Naive thymus-derived CD8-positive, alpha-beta T cell (primary cell): ENCODE data around the gene CEP295NL. TPM values are rescaled to one million over a fixed set of nuclear protein-coding genes. Genes with fewer than 3 reads are reported as not detected.

ENCODE experiments used
- ATAC-seq, 2 donors: fragments of 150-1000 bp; cut with Tn5 transposase in 1 of 2; sonication (Bioruptor Pico), chemical (Tn5 transposase) in 1 of 2; 1 replicate in 1 of 2; 2 replicates in 1 of 2; pipeline ENCODE4 v1.10.0; 2021; ENCODE audit warnings: mild to moderate bottlenecking in 2 of 2, moderate library complexity in 2 of 2
- POLR2A ChIA-PET: fragments of 350-600 bp; sonication (Branson Sonifier 250); formaldehyde crosslinking; loops from one replicate; lab custom pipeline; 2021; ENCODE audit warnings: antibody characterized with exemption; lab: Charles Lee
- DNase-seq, 10 donors: peaks; one replicate each; pipeline versions ENCODE4 v3.0.0 to v3.0.0-alpha.2; 2020 to 2022
- H3K27ac Mint-ChIP-seq, 10 donors: one replicate each; pipeline ENCODE4 v1.8.0; 2020 to 2022; ENCODE audit warnings: mild to moderate bottlenecking in 10 of 10, mixed read lengths in 10 of 10, moderate library complexity in 4 of 10, inconsistent platforms in 1 of 10
- H3K27me3 Mint-ChIP-seq, 5 donors: one replicate each; pipeline ENCODE4 v1.8.0; 2021 to 2022; ENCODE audit warnings: mixed read lengths in 5 of 5
- H3K36me3 Mint-ChIP-seq, 3 donors: one replicate each; pipeline ENCODE4 v1.8.0; 2020 to 2022; ENCODE audit warnings: mixed read lengths in 3 of 3, mild to moderate bottlenecking in 2 of 3, inconsistent platforms in 1 of 3
- H3K4me1 Mint-ChIP-seq, 4 donors: one replicate each; pipeline ENCODE4 v1.8.0; 2021 to 2022; ENCODE audit warnings: mixed read lengths in 4 of 4
- H3K4me3 Mint-ChIP-seq, 10 donors: one replicate each; pipeline ENCODE4 v1.8.0; 2020 to 2022; ENCODE audit warnings: mild to moderate bottlenecking in 10 of 10, mixed read lengths in 10 of 10, moderate library complexity in 6 of 10, inconsistent platforms in 1 of 10
- H3K9me3 Mint-ChIP-seq, 9 donors: one replicate each; pipeline ENCODE4 v1.8.0; 2020 to 2022; ENCODE audit warnings: mixed read lengths in 9 of 9, mild to moderate bottlenecking in 3 of 9, inconsistent platforms in 1 of 9, moderate library complexity in 1 of 9
- polyA plus RNA-seq, 3 donors: library from polyadenylated mRNA; unstranded; fragments of 300-500 nt; fragmentation: Illumina TruSeq; gene quantifications; one replicate each; pipeline ENCODE4 v1.2.3, GENCODE V29; 2021
- total RNA-seq, 8 experiments: library from RNA in 2 of 8; stranded (reverse) in 2 of 8; gene quantifications; one replicate each; pipeline ENCODE4 v1.2.3 and lab custom pipeline; 2021 to 2026

CEP295NL gene
- total and polyA plus RNA-seq, 5 experiments from 2014 or later: 0.86 TPM; not detected in 4

- Mint-ChIP-seq H3K27me3 (peaks cover 0 to 7% (median 2%) of the 10 kb centered on the region in 5 donors), H3K27ac (peak overlapping the region in 3 of 10 donors; percentile 62 to 89 (median 74)), H3K4me1 (peaks cover 17 to 29% (median 24%) of the 10 kb centered on the region in 4 donors), H3K4me3 (peak overlapping the region; percentile 56 to 89 (median 83)), H3K36me3 (no peaks in the 10 kb centered on the region), H3K9me3 (no peaks in the 10 kb centered on the region)
- peak; percentile 13 to 28 for ATAC-seq
- DNase-seq: no peak
- POLR2A ChIA-PET: interaction anchor here (0.7 to 1.2 kb wide), 2 partner anchors 35 to 47 kb away, joined by 4 to 7 read pairs; no protein-coding TSS in a partner anchor
Measured at GRCh38 chr17:78924481-78925151, 21.6 kb upstream of the CEP295NL start.

- DNase-seq (peak; percentile 23 to 78 (median 57)), ATAC-seq (peak; percentile 59 to 63)
- H3K9me3 Mint-ChIP-seq: no peaks in the 10 kb centered on the region
- POLR2A ChIA-PET: interaction anchor here (0.7 to 1.6 kb wide), 2 partner anchors 33 to 48 kb away, joined by 5 to 7 read pairs; no protein-coding TSS in a partner anchor
- peak overlapping the region; percentile 77 to 89 (median 83) for H3K4me3 Mint-ChIP-seq
- H3K36me3 Mint-ChIP-seq: no peaks in the 10 kb centered on the region
- H3K27ac Mint-ChIP-seq: peak overlapping the region in 9 of 10 donors; percentile 65 to 89 (median 79)
- peaks cover 17 to 31% (median 24%) of the 10 kb centered on the region in 4 donors for H3K4me1 Mint-ChIP-seq
- H3K27me3 Mint-ChIP-seq: peaks cover 0 to 7% (median 2%) of the 10 kb centered on the region in 5 donors
Measured at GRCh38 chr17:78923660-78924453, 20.9 kb upstream of the CEP295NL start.

- DNase-seq: no peak
- no peak for ATAC-seq
- POLR2A ChIA-PET: interaction anchor here (0.9 to 1.6 kb wide), 2 partner anchors 32 to 33 kb away, joined by 3 to 5 read pairs; no protein-coding TSS in a partner anchor
- Mint-ChIP-seq H3K36me3 (no peaks in the 10 kb centered on the region), H3K27ac (peak overlapping the region; percentile 46 to 87 (median 74)), H3K4me3 (peak overlapping the region; percentile 63 to 89 (median 80)), H3K4me1 (peaks cover 17 to 36% (median 30%) of the 10 kb centered on the region in 4 donors), H3K27me3 (peaks cover 0 to 5% (median 2%) of the 10 kb centered on the region in 5 donors), H3K9me3 (no peaks in the 10 kb centered on the region)
Measured at GRCh38 chr17:78922816-78923498, 20.0 kb upstream of the CEP295NL start.

DNA sequence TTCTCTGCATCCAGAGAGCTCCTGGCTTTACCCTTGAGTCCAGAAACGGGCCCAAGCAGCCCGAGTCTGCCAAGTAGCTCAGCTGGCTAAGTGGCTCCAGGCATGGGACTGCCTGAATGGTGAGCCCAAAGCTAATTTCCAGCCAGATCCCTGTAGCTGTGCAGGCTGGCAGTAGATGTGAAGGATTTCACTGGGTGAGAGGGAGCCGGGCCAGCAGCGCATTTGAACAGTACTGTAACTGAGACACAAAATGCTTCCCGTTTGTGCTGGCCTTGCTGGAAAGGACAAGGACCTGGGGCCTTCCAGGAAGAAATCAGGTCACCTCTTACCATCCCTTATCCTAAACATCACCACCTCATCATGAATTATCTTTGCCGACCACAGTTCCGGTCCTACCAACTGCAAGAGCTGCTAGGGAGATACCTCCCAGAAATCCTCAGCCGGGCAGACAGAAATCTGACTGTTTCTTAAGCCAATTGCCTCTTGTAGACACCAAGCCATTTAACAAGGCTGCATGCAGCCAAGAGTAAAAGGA, 18.5 kb upstream of the CEP295NL start:
- Mint-ChIP-seq H3K9me3 (no peaks in the 10 kb centered on the region), H3K4me1 (peaks cover 17 to 47% (median 41%) of the 10 kb centered on the region in 4 donors), H3K27me3 (peaks cover 0 to 2% (median 0%) of the 10 kb centered on the region in 5 donors), H3K27ac (peak overlapping the region in 7 of 10 donors; percentile 24 to 80 (median 70)), H3K4me3 (no peak overlapping the region), H3K36me3 (no peaks in the 10 kb centered on the region)
- DNase-seq (no peak), ATAC-seq (no peak)
- POLR2A ChIA-PET: interaction anchor here (0.6 kb wide), 1 partner anchor 453 kb away, joined by 3 read pairs; no protein-coding TSS in a partner anchor

- no peak for DNase-seq
- H3K4me1 Mint-ChIP-seq: peaks cover 19 to 56% (median 49%) of the 10 kb centered on the region in 4 donors
- POLR2A ChIA-PET: no interaction called here
- H3K9me3 Mint-ChIP-seq: no peaks in the 10 kb centered on the region
- H3K27ac Mint-ChIP-seq: peak overlapping the region in 7 of 10 donors; percentile 0 to 80 (median 24)
- H3K27me3 Mint-ChIP-seq: no peaks in the 10 kb centered on the region
- no peak for ATAC-seq
- H3K36me3 Mint-ChIP-seq: no peaks in the 10 kb centered on the region
- H3K4me3 Mint-ChIP-seq: peak overlapping the region in 1 of 10 donors; percentile 7
Measured at GRCh38 chr17:78920528-78920927, 17.5 kb upstream of the CEP295NL start.

DNA sequence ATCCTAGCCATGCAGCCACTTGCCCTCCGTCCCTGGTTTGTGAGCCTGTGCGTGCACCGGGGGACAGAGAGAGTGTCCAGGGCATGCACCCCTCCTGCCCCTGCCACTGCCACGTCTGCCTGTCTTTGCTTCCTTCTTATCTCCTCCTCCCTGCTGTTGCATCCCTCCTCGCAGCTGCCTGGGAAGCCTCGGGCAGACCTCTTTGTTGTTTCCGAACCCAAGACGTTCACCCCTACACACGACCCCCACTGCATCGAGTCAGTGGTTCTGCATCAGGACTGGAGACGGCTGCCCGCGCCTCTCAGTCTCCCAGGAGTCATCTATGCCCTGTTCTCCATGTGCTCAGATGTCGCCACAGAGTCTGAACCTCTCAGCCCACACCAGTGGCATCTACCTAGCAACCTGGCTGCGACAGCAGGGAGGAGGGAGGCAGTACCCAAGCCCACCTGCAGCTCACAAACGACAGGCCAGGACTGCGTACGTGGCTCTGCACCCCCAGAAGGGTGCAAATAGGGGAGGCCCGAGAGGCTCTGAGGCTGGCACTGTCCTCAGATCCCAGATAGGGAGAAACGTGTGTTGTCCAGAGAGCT, 17.0 kb upstream of the CEP295NL start:
- POLR2A ChIA-PET: no interaction called here
- Mint-ChIP-seq H3K36me3 (no peaks in the 10 kb centered on the region), H3K27me3 (no peaks in the 10 kb centered on the region), H3K4me1 (peaks cover 19 to 60% (median 51%) of the 10 kb centered on the region in 4 donors), H3K4me3 (peak overlapping the region in 1 of 10 donors; percentile 46), H3K27ac (peak overlapping the region in 6 of 10 donors; percentile 7 to 86 (median 50)), H3K9me3 (no peaks in the 10 kb centered on the region)
- DNase-seq (no peak), ATAC-seq (no peak)

DNA sequence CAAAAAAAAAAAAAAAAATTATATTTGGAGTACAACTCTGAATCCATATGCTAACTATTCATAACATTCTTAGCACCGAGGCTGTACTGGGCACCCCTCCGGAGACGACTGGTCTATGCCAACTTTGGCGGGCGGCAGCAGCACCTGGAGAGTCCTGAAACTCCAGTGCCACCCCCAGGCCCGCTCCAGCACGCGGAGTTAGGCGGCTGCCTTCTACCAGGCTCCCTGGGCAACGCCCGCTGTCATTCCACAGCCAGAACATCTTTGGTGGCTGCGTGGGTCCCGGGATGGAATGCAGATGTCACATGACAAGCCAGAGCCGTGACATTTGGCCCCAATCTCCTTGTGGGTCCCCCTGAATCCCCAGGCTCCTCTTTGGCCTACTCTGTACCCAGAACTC, 16.0 kb upstream of the CEP295NL start:
- no peaks in the 10 kb centered on the region for H3K36me3 Mint-ChIP-seq
- H3K4me3 Mint-ChIP-seq: no peak overlapping the region
- peak overlapping the region in 2 of 10 donors; percentile 41 to 49 for H3K27ac Mint-ChIP-seq
- no peak for DNase-seq
- peaks cover 19 to 60% (median 50%) of the 10 kb centered on the region in 4 donors for H3K4me1 Mint-ChIP-seq
- no peaks in the 10 kb centered on the region for H3K27me3 Mint-ChIP-seq
- POLR2A ChIA-PET: no interaction called here
- no peaks in the 10 kb centered on the region for H3K9me3 Mint-ChIP-seq
- ATAC-seq: no peak

GRCh38 chr17:78917451-78918275, 14.7 kb upstream of the CEP295NL start:
- POLR2A ChIA-PET: no interaction called here
- H3K4me3 Mint-ChIP-seq: peak overlapping the region in 7 of 10 donors; percentile 12 to 72 (median 59)
- no peaks in the 10 kb centered on the region for H3K9me3 Mint-ChIP-seq
- DNase-seq: peak in 1 of 10 donors; percentile 16
- peak overlapping the region in 9 of 10 donors; percentile 65 to 91 (median 75) for H3K27ac Mint-ChIP-seq
- peaks cover 11 to 53% (median 38%) of the 10 kb centered on the region in 4 donors for H3K4me1 Mint-ChIP-seq
- no peaks in the 10 kb centered on the region for H3K27me3 Mint-ChIP-seq
- no peaks in the 10 kb centered on the region for H3K36me3 Mint-ChIP-seq
- no peak for ATAC-seq

GRCh38 chr17:78915872-78916632, 13.1 kb upstream of the CEP295NL start:
- no peaks in the 10 kb centered on the region for H3K36me3 Mint-ChIP-seq
- H3K27me3 Mint-ChIP-seq: no peaks in the 10 kb centered on the region
- no peaks in the 10 kb centered on the region for H3K9me3 Mint-ChIP-seq
- H3K4me3 Mint-ChIP-seq: peak overlapping the region in 9 of 10 donors; percentile 5 to 81 (median 62)
- POLR2A ChIA-PET: interaction anchor here (0.7 kb wide), 2 partner anchors 23 to 32 kb away, joined by 3 read pairs; no protein-coding TSS in a partner anchor
- ATAC-seq (peak in 1 of 2 donors; percentile 33), DNase-seq (peak in 2 of 10 donors; percentile 15 to 39)
- H3K27ac Mint-ChIP-seq: peak overlapping the region in 8 of 10 donors; percentile 32 to 95 (median 86)
- H3K4me1 Mint-ChIP-seq: peaks cover 13 to 47% (median 35%) of the 10 kb centered on the region in 4 donors

GRCh38 chr17:78913115-78913514, 10.1 kb upstream of the CEP295NL start:
- no peak overlapping the region for H3K4me3 Mint-ChIP-seq
- peak overlapping the region in 1 of 10 donors; percentile 19 for H3K27ac Mint-ChIP-seq
- no peaks in the 10 kb centered on the region for H3K9me3 Mint-ChIP-seq
- no peaks in the 10 kb centered on the region for H3K36me3 Mint-ChIP-seq
- ATAC-seq (no peak), DNase-seq (no peak)
- H3K27me3 Mint-ChIP-seq: peaks cover 0 to 1% (median 0%) of the 10 kb centered on the region in 5 donors
- POLR2A ChIA-PET: no interaction called here
- H3K4me1 Mint-ChIP-seq: peaks cover 5 to 41% (median 25%) of the 10 kb centered on the region in 4 donors
